ENCODE data around the gene SUN2. TPM values are rescaled to one million over a fixed set of nuclear protein-coding genes. Genes with fewer than 3 reads are reported as not detected.
A peak's percentile ranks its signal among the peaks of the same experiment; 100 is the strongest.

The SUN2 gene
- total and polyA plus RNA-seq, 8 donors = 58.1 to 174 (median 72.4) TPM

- ATAC-seq = no peak
- peaks cover 0 to 58% of the 10 kb centered on the region in 2 donors for H3K27me3 ChIP-seq
- no peaks in the 10 kb centered on the region for H3K36me3 ChIP-seq
- TF ChIP-seq CTCF (IDR thresholded peaks at IDR 0.05) = no peak
- H3K27ac ChIP-seq = no peak overlapping the region
- DNase-seq = no peak
- intact Hi-C loops (cut with DNase I) = no loop called here
- no peak overlapping the region for H3K4me3 ChIP-seq
- no peaks in the 10 kb centered on the region for H3K9me3 ChIP-seq
- H3K4me1 ChIP-seq = peaks cover 0 to under 1% of the 10 kb centered on the region in 2 donors
These were observed 42.7 kb upstream of the SUN2 start for GRCh38 chr22:38798496-38798895.

- intact Hi-C loops (cut with DNase I) = no loop called here
These were observed 40.6 kb upstream of the SUN2 start for GRCh38 chr22:38796262-38796957.

GRCh38 chr22:38795569-38795968 is 39.8 kb upstream of the SUN2 start:
- TF ChIP-seq CTCF (IDR thresholded peaks at IDR 0.05) = no peak
- no peak for ATAC-seq
- intact Hi-C loops (cut with DNase I) = no loop called here
- no peak for DNase-seq
- peaks cover 0 to 41% of the 10 kb centered on the region in 2 donors for H3K27me3 ChIP-seq
- peaks cover 3 to 7% of the 10 kb centered on the region in 2 donors for H3K4me1 ChIP-seq
- no peak overlapping the region for H3K4me3 ChIP-seq
- H3K36me3 ChIP-seq = peaks cover 0 to 3% of the 10 kb centered on the region in 2 donors
- no peak overlapping the region for H3K27ac ChIP-seq
- H3K9me3 ChIP-seq = no peaks in the 10 kb centered on the region

More at GRCh38 chr22:38796262-38796957, 40.6 kb upstream of the SUN2 start:
- Histone ChIP-seq H3K9me3 (no peaks in the 10 kb centered on the region), H3K27ac (no peak overlapping the region), H3K36me3 (no peaks in the 10 kb centered on the region), H3K4me3 (no peak overlapping the region), H3K27me3 (peaks cover 0 to 44% of the 10 kb centered on the region in 2 donors), H3K4me1 (peaks cover 3 to 7% of the 10 kb centered on the region in 2 donors)
- DNase-seq (no peak), ATAC-seq (no peak)
- TF ChIP-seq CTCF (IDR thresholded peaks at IDR 0.05) = no peak

GRCh38 chr22:38793721-38794466 is 38.1 kb upstream of the SUN2 start, which contains the start of gene DNAL4:
Gene DNAL4 (minus strand): TSS chr22:38794143. CDS start chr22:38782731, 11,412 bp downstream.
- DNase-seq = peak; percentile 92 to 97 (median 96)
- H3K27ac ChIP-seq = peak within 1 kb of the TSS; percentile 73 to 84
- peak within 1 kb of the TSS; percentile 74 to 77 for H3K4me3 ChIP-seq
- H3K9me3 ChIP-seq = no peaks in the 10 kb centered on the region
- intact Hi-C loops (cut with DNase I) = no loop called here
- peak; percentile 99 for ATAC-seq
- peaks cover 3 to 10% of the 10 kb centered on the region in 2 donors for H3K4me1 ChIP-seq
- peaks cover 0 to 11% of the 10 kb centered on the region in 2 donors for H3K36me3 ChIP-seq
- peaks cover 0 to 35% of the 10 kb centered on the region in 2 donors for H3K27me3 ChIP-seq
- TF ChIP-seq CTCF (IDR thresholded peaks at IDR 0.05) = no peak

GRCh38 chr22:38793317-38793716 is 37.5 kb upstream of the SUN2 start:
- DNase-seq (no peak), ATAC-seq (no peak)
- intact Hi-C loops (cut with DNase I) = no loop called here
- no peak for TF ChIP-seq CTCF (IDR thresholded peaks at IDR 0.05)
- H3K36me3 ChIP-seq = peaks cover 0 to 11% of the 10 kb centered on the region in 2 donors
- H3K4me3 ChIP-seq = peak overlapping the region; percentile 74 to 77
- peaks cover 3 to 16% of the 10 kb centered on the region in 2 donors for H3K4me1 ChIP-seq
- no peaks in the 10 kb centered on the region for H3K9me3 ChIP-seq
- H3K27me3 ChIP-seq = peaks cover 0 to 29% of the 10 kb centered on the region in 2 donors
- peak overlapping the region; percentile 73 to 84 for H3K27ac ChIP-seq
